ENCODE data around the gene CD27. TPM values are rescaled to one million over a fixed set of nuclear protein-coding genes. Genes with fewer than 3 reads are reported as not detected.

The CD27 gene
- total RNA-seq: 82.1 and 82.3 TPM in 2 replicates

DNA sequence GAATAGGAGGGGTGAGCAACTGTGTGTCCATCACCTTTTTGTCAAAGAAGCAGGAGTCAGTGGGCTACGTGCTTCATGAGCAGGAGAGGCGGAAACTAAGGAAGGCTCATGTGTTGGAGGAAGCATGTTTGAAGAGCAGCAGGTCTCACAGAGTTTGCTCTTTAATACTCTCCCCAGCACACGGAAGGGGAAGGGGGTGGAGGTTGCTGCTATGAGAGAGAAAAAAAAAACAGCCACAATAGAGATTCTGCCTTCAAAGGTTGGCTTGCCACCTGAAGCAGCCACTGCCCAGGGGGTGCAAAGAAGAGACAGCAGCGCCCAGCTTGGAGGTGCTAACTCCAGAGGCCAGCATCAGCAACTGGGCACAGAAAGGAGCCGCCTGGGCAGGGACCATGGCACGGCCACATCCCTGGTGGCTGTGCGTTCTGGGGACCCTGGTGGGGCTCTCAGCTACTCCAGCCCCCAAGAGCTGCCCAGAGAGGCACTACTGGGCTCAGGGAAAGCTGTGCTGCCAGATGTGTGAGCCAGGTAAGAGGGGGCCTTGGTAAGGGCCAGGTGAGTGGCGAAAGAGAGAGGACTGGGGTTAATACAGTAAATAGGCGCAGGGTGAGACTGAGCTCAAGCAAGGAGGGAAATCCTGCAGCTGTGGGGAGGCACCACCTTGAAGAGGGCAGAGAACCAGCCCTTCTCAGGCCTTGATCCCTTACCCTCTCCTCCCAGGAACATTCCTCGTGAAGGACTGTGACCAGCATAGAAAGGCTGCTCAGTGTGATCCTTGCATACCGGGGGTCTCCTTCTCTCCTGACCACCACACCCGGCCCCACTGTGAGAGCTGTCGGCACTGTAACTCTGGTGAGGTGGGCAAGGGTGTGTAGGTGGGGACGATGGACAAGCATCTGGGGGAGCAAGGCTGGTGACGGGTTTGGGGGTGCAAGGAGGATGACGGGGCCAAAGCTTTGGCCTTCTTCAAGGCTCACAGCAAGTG lies at the start of gene CD27:
Gene CD27, plus strand, starts transcription at position 252 of the 985 bp plus-strand sequence. Its CDS starts 141 bp downstream, at position 393.
- intact Hi-C loops (cut with micrococcal nuclease): loop anchor here (5.0 kb wide), 1 partner anchor 1637 kb away; the partner anchor contains the start of gene NECAP1
- H3K9me3 Mint-ChIP-seq: no peaks in the 10 kb centered on the region
- H3K27ac Mint-ChIP-seq: peak within 1 kb of the TSS; percentile 97
- H3K27me3 Mint-ChIP-seq (ENCODE audit: insufficient read depth): no peaks in the 10 kb centered on the region
- no peak for DNase-seq (ENCODE audit: low spot score)
- H3K4me3 Mint-ChIP-seq: peak within 1 kb of the TSS; percentile 93
- H3K36me3 Mint-ChIP-seq (ENCODE audit: low read depth): peaks cover 26% of the 10 kb centered on the region
- peaks cover 73% of the 10 kb centered on the region for H3K4me1 Mint-ChIP-seq (ENCODE audit: low read depth)

DNA sequence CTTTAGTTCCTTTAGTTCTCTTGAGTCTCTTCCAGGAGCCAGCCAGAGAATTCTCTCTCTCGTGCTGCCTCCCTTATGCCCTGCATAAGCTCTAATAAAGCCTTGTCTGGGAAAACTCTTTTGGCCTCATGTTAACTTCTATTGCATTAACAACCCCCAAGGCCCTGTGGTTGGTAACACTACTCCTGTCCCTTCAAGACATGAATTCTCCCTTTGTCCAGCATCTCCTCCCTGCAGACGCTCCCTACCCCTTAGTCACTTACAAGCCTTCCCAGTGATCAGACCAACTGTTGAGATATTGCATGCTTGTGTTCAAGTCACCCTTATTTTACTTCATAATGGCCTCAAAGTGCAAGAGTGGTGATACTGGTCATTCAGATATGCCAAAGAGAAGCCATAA lies 48.7 kb upstream of the CD27 start:
- Mint-ChIP-seq H3K36me3 (ENCODE audit: low read depth) (no peaks in the 10 kb centered on the region), H3K27me3 (ENCODE audit: insufficient read depth) (peaks cover 9% of the 10 kb centered on the region), H3K4me3 (no peak overlapping the region), H3K4me1 (ENCODE audit: low read depth) (no peaks in the 10 kb centered on the region), H3K27ac (no peak overlapping the region), H3K9me3 (no peaks in the 10 kb centered on the region)
- no peak for DNase-seq (ENCODE audit: low spot score)
- intact Hi-C loops (cut with micrococcal nuclease): no loop called here

DNA sequence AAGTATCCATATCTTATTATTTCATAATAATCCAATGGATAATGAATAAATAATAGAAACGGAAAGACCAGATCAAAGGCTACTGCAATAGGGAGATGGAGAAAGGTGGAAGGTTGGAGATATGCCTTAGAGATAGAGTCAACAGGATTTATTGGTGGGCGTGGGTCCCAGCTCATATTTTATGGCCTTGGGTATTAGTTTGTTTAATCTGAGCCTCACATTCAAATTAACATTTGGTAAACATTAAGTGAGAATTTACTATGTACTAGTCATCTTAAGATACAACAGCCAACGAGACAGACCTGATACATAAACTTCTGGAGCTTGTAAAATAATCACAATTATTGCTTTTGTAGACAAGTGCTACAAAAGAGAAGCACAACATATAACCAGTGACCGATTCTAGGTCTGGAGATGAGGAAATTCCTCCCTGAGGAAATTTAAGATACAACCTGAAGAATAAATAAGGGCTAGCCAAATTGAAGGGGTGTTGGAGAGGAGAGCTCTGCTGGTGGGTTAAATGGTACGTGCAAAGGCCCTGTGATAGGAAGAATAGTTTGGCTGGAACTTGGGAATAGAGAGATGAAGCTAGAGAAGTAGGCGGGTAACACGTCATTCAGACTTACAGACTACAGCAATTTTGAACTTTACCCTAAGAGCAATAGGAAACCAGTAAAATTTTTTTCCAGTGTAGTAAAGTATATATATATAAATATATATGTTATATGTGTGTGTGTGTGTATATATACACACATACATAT lies 44.7 kb upstream of the CD27 start:
- Mint-ChIP-seq H3K36me3 (ENCODE audit: low read depth) (no peaks in the 10 kb centered on the region), H3K27me3 (ENCODE audit: insufficient read depth) (peaks cover 13% of the 10 kb centered on the region), H3K4me3 (no peak overlapping the region), H3K4me1 (ENCODE audit: low read depth) (no peaks in the 10 kb centered on the region), H3K27ac (no peak overlapping the region), H3K9me3 (no peaks in the 10 kb centered on the region)
- intact Hi-C loops (cut with micrococcal nuclease): no loop called here
- DNase-seq (ENCODE audit: low spot score): no peak

DNA sequence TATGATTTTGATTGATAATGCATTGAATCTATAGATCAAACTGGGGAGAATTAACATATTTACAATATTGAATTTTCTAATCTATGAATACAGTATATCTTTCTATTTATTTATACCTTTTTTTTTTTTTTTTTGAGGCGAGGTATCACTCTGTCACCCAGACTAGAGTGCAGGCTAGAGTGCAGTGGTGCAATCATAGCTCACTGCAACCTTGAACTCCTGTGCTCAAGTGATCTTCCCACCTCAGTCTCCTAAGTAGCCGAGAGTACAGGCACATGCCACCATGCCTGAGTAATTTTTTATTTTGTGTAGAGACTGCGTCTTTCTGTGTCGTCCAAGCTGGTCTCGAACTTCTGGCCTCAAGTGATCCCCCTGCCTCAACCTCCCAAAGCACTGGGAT lies 40.4 kb upstream of the CD27 start:
- no peak for DNase-seq (ENCODE audit: low spot score)
- Mint-ChIP-seq H3K27ac (no peak overlapping the region), H3K4me1 (ENCODE audit: low read depth) (no peaks in the 10 kb centered on the region), H3K27me3 (ENCODE audit: insufficient read depth) (peaks cover 10% of the 10 kb centered on the region), H3K36me3 (ENCODE audit: low read depth) (no peaks in the 10 kb centered on the region), H3K4me3 (no peak overlapping the region), H3K9me3 (no peaks in the 10 kb centered on the region)
- intact Hi-C loops (cut with micrococcal nuclease): no loop called here

DNA sequence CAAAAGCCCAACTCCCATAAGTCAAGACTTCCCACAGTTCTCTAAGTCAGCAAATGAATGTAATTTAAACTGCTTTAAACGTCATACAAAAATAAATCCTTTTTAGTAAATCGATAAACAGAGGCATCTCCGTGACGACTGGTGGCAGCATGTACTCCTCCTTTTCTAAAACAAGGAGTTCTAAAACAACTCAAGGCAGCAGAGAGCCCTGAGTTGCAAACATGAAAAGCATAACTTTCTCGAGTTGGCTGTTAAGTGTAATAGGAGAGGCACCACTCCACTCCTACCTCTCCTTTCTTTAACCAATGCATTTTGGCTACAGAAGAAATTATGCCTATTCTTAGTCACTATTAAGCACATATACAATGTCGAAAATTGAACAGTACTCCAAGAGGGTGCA lies 38.8 kb upstream of the CD27 start:
- intact Hi-C loops (cut with micrococcal nuclease): no loop called here
- no peaks in the 10 kb centered on the region for H3K9me3 Mint-ChIP-seq
- H3K27ac Mint-ChIP-seq: no peak overlapping the region
- H3K36me3 Mint-ChIP-seq (ENCODE audit: low read depth): no peaks in the 10 kb centered on the region
- H3K27me3 Mint-ChIP-seq (ENCODE audit: insufficient read depth): peaks cover 16% of the 10 kb centered on the region
- no peaks in the 10 kb centered on the region for H3K4me1 Mint-ChIP-seq (ENCODE audit: low read depth)
- no peak overlapping the region for H3K4me3 Mint-ChIP-seq
- no peak for DNase-seq (ENCODE audit: low spot score)

DNA sequence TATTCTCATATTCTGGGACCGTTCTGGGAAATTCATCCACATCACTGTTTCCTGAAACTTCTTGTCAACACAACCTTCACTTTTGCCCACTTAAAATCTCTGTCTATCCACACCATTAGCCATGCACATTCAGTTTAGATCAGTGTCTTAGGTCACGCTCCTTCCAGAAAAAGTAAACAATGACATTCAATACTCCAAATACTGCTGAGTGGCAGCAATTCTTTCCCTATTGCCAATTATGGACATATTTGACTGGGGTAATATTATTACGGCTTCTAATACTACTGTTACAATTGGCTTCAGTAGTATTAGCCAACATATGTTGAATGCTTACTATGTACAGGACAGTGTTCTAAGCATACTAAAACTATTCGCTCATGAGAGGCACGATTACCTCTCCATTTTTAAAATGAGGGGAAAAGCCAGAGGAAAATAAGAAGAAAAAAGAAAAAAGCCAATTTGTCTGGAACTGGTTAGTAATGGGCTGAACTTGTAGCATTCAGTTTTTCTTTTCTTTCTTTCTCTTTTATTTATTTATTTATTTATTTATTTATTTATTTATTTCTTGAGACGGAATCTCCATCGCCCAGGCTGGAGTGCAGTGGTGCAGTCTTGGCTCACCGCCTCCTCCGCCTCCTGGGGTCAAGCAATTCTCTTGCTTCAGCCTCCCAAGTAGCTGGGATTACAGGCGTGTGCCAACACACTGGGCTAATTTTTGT lies 37.4 kb upstream of the CD27 start:
- Mint-ChIP-seq H3K36me3 (ENCODE audit: low read depth) (no peaks in the 10 kb centered on the region), H3K4me1 (ENCODE audit: low read depth) (no peaks in the 10 kb centered on the region), H3K27me3 (ENCODE audit: insufficient read depth) (peaks cover 12% of the 10 kb centered on the region), H3K4me3 (no peak overlapping the region), H3K27ac (no peak overlapping the region), H3K9me3 (no peaks in the 10 kb centered on the region)
- no peak for DNase-seq (ENCODE audit: low spot score)
- intact Hi-C loops (cut with micrococcal nuclease): no loop called here

DNA sequence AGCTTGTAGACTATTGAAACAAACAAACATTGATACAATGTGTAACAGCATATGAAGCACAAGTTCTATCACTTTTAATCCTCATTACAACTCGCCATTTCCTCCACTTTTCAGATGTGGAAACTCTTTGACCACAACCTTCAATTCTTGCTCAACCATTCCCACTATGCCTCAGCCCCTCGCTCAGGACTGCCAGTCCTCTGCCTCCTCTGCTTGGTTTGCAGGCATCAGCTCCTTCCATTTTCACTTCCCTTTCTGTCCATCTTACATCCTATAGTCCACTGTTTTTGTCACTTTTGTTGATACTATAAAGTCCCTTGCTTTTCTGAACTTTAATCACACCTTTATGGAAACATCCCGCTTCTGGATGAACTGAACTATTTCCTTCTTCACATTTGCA lies 28.2 kb upstream of the CD27 start:
- Mint-ChIP-seq H3K36me3 (ENCODE audit: low read depth) (no peaks in the 10 kb centered on the region), H3K27ac (no peak overlapping the region), H3K27me3 (ENCODE audit: insufficient read depth) (peaks cover 1% of the 10 kb centered on the region), H3K9me3 (no peaks in the 10 kb centered on the region), H3K4me3 (no peak overlapping the region), H3K4me1 (ENCODE audit: low read depth) (peaks cover 9% of the 10 kb centered on the region)
- no peak for DNase-seq (ENCODE audit: low spot score)
- intact Hi-C loops (cut with micrococcal nuclease): no loop called here

DNA sequence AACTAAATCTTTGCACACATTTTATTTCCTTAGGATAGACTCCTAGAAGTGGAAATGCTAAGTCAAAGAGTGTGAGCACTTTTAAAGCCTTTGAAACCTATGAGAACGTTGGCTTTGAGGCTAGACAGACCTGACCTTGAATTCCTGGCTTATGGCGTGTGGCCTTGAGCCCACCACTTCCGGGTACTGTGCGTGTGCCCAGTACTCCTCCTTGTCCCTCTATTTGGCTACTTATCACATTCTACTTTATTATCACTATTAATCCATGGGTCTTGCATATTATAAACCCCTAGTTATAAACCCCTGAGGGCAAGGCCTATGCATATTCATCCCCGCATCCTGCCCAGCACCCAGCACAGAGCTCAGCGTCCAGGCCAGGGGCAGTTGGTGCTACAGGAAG lies 26.0 kb upstream of the CD27 start:
- H3K36me3 Mint-ChIP-seq (ENCODE audit: low read depth): no peaks in the 10 kb centered on the region
- no peak overlapping the region for H3K4me3 Mint-ChIP-seq
- no peak for DNase-seq (ENCODE audit: low spot score)
- intact Hi-C loops (cut with micrococcal nuclease): no loop called here
- H3K27me3 Mint-ChIP-seq (ENCODE audit: insufficient read depth): peaks cover 1% of the 10 kb centered on the region
- H3K27ac Mint-ChIP-seq: no peak overlapping the region
- H3K4me1 Mint-ChIP-seq (ENCODE audit: low read depth): peaks cover 16% of the 10 kb centered on the region
- H3K9me3 Mint-ChIP-seq: no peaks in the 10 kb centered on the region

DNA sequence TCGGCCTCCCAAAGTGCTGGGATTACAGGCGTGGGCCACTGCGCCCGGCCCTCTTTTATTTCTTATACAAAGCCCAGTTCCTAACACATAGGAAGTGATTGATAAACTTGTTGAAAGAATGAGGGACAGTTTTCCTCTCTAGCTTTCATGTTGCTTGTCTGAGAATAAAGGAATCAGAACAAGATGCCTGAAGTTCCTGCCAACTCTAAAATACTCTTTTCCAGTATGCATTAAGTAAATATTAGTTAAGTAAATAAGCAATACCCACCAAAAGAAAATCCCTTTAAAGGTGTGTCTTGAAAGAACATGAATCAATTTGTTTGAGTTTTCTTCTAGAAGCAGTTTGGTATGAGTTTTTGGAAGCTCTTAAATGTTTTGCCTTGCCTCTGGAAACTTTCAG lies 24.4 kb upstream of the CD27 start:
- Mint-ChIP-seq H3K4me1 (ENCODE audit: low read depth) (peaks cover 27% of the 10 kb centered on the region), H3K4me3 (no peak overlapping the region), H3K36me3 (ENCODE audit: low read depth) (no peaks in the 10 kb centered on the region), H3K27me3 (ENCODE audit: insufficient read depth) (peaks cover 1% of the 10 kb centered on the region), H3K9me3 (no peaks in the 10 kb centered on the region), H3K27ac (no peak overlapping the region)
- DNase-seq (ENCODE audit: low spot score): no peak
- intact Hi-C loops (cut with micrococcal nuclease): loop anchor here (10.0 kb wide), 1 partner anchor 264 kb away; the partner anchor contains the start of gene ZNF384

DNA sequence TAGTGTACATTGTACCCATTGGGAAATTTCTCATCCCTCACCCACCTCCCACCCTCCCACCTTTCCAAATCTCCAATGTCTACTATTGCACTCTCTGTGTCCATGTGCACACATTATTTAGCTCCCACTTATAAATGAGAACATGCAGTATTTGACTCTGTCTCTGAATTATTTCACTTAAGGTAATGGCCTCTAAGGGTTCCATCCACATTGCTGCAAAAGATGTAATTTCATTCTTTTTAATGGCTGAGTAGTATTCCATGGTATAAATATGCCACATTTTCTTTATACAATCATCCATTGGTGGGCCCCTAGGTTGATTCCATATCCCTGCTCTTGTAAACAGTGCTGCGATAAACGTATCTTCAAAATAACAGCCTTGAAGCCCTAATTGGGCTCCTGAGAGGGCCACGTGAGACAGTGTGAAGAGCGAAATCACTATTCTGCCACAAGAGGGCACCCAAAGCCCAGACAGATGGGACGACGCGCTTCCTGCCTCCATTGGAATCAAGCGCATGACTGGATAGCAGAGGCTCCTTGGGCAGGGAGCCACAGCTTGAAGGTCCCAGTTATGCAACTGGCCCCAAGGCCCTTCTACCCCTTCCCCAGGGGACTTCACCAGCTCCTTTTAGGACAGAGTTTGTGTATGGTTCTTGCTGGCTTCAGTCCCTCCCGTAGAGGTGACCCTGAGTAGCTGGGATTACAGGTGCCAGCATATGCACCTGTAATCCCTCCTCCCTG lies 21.3 kb upstream of the CD27 start:
- no peaks in the 10 kb centered on the region for H3K36me3 Mint-ChIP-seq (ENCODE audit: low read depth)
- H3K27ac Mint-ChIP-seq: peak overlapping the region; percentile 50
- H3K9me3 Mint-ChIP-seq: no peaks in the 10 kb centered on the region
- peak; percentile 75 for DNase-seq (ENCODE audit: low spot score)
- intact Hi-C loops (cut with micrococcal nuclease): loop anchor here (1.0 to 10.0 kb wide), 9 partner anchors 28 to 261 kb away; partner anchors contain the start of genes NCAPD2, VAMP1 and ZNF384
- H3K27me3 Mint-ChIP-seq (ENCODE audit: insufficient read depth): peaks cover 1% of the 10 kb centered on the region
- no peak overlapping the region for H3K4me3 Mint-ChIP-seq
- peaks cover 44% of the 10 kb centered on the region for H3K4me1 Mint-ChIP-seq (ENCODE audit: low read depth)

DNA sequence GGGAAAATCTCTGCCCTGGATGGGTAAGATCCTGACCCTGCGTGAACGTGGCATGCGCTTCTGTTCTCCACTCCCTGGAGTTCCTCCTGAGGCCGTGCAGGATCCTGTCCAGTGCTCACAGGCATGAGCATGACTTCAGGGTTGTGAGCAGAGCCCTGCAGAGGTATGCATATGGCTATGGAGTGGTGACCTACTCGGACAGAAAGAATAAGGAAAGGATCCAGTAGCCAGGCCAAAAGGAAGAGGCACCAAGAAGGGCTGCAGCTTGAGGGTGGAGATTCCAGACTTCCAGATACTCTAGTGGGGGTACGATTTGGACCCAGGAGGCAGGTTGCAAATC lies 20.8 kb upstream of the CD27 start:
- Mint-ChIP-seq H3K36me3 (ENCODE audit: low read depth) (no peaks in the 10 kb centered on the region), H3K27me3 (ENCODE audit: insufficient read depth) (peaks cover 1% of the 10 kb centered on the region), H3K4me3 (no peak overlapping the region), H3K9me3 (no peaks in the 10 kb centered on the region), H3K4me1 (ENCODE audit: low read depth) (peaks cover 45% of the 10 kb centered on the region), H3K27ac (peak overlapping the region; percentile 50)
- DNase-seq (ENCODE audit: low spot score): no peak
- intact Hi-C loops (cut with micrococcal nuclease): loop anchor here (10.0 kb wide), 1 partner anchor 261 kb away; the partner anchor contains the start of gene ZNF384

DNA sequence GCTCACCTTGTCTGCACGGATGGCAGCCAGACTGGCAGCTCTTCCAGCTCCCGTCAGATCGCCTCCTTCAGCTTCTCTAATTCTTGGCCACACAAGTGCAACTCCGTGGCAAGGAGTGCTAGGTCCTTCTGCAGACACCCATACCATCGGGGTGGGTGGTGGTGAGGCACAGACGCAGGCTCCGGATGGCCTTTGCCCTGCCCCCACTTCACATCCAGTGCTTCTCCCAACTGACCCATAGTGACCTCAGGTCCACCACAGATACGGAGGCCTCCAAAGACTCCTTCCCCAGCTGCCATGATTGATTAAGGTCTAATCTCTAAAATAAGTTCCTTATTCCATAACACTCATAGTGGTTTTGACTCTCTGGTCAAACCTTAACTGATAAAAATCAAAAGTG lies 19.9 kb upstream of the CD27 start:
- Mint-ChIP-seq H3K4me3 (no peak overlapping the region), H3K9me3 (no peaks in the 10 kb centered on the region), H3K4me1 (ENCODE audit: low read depth) (peaks cover 50% of the 10 kb centered on the region), H3K27me3 (ENCODE audit: insufficient read depth) (peaks cover 1% of the 10 kb centered on the region), H3K36me3 (ENCODE audit: low read depth) (no peaks in the 10 kb centered on the region), H3K27ac (peak overlapping the region; percentile 74)
- intact Hi-C loops (cut with micrococcal nuclease): loop anchor here (10.0 kb wide), 1 partner anchor 260 kb away; the partner anchor contains the start of gene ZNF384
- no peak for DNase-seq (ENCODE audit: low spot score)
